ENCODE measurements around the gene BTBD9. TPM values are rescaled to one million over a fixed set of nuclear protein-coding genes. Genes with fewer than 3 reads are reported as not detected.

BTBD9 gene
- total RNA-seq, 1 experiment from 2014 or later = 8.9 TPM

DNA sequence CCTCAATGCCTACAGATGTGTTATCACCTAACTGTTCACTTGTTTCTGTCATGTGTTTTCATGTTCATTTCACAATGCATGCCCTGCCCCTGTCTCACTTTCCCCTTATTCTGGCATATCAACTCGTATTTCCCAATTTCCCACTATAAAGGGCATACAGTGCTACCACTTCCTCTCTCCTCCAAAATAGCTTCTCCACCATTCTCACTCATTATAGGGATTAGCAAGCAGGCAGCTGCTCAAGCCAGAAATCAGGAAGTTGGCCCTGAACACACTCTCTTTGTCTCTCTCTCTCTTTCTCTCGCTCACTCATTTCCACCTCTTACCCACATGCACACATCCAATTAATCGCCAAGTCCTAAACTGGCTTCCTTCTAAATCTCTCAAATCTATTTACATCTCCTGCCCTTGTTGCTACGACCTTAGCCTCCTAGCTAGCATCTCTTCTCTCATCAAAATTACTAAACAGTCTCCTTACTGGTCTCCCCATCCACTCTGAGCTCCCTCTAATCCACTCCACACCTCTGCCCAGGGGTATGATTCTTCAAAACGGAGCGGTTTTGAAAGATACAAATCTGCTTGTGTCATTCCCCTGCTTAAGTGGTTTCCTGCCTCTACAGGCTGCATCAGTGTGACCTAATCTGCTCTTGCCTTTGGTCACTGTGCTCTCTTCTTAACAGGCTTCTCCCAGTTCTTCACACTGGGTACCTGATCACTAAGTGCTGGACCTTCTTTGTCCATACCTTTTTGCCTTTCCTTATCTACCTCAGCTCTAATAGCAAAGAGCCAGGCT is 196.2 kb downstream of the BTBD9 start:
- 0 out of 2 replicates have a peak, but pooled peaks cover 2% of the 10 kb centered on the region for H3K27me3 Mint-ChIP-seq (ENCODE audit: low read depth)
- no peak for DNase-seq
- H3K4me1 Mint-ChIP-seq = peaks cover 5 to 6% of the 10 kb centered on the region in 2 experiments; a peak in 2 of 4 replicates
- no peak overlapping the region for H3K4me3 Mint-ChIP-seq
- H3K36me3 Mint-ChIP-seq (ENCODE audit: insufficient read depth in 1 of 3, low read depth in 3 of 3) = no peaks in the 10 kb centered on the region
- Histone ChIP-seq H2BK12ac (ENCODE audit: insufficient read length, low read depth, low read length) (no peak overlapping the region), H3K4ac (ENCODE audit: low read depth, low read length) (no peak overlapping the region), H4K5ac (ENCODE audit: insufficient read length, low read depth, low read length) (no peak overlapping the region), H3K4me2 (ENCODE audit: insufficient read depth, insufficient read length, low read length) (no peak overlapping the region), H3K23me2 (ENCODE audit: insufficient read length, low read depth, low read length, poor library complexity, severe bottlenecking) (no peaks in the 10 kb centered on the region), H2BK20ac (ENCODE audit: low read depth, low read length, poor library complexity, severe bottlenecking) (no peak overlapping the region), H3K9me3 (ENCODE audit: control insufficient read depth, low read depth, low read length) (no peaks in the 10 kb centered on the region), H3K56ac (ENCODE audit: insufficient read length, low read depth, low read length) (no peak overlapping the region), H4K91ac (ENCODE audit: insufficient read length, low read depth, low read length) (no peak overlapping the region), H2AFZ (ENCODE audit: low read length) (no peak overlapping the region), H2BK120ac (ENCODE audit: low read depth, low read length, poor library complexity, severe bottlenecking) (no peak overlapping the region), H3K4me1 (ENCODE audit: insufficient read depth, low read length) (no peaks in the 10 kb centered on the region), H3K18ac (ENCODE audit: insufficient read length, low read depth, low read length) (no peak overlapping the region), H4K20me1 (ENCODE audit: control insufficient read depth, insufficient read depth, insufficient read length) (no peaks in the 10 kb centered on the region), H4K8ac (replicated peaks; ENCODE audit: insufficient read length, low read depth, low read length) (no peak overlapping the region), H2AK5ac (ENCODE audit: insufficient read length, low read length) (no peak overlapping the region), H3K79me1 (ENCODE audit: insufficient read depth, low read depth, low read length, poor library complexity, severe bottlenecking) (no peaks in the 10 kb centered on the region), H3K14ac (ENCODE audit: insufficient read depth, low read length) (no peak overlapping the region), H3K9ac (ENCODE audit: extremely low read depth, insufficient read length, low read length) (no peak overlapping the region), H3K27ac (ENCODE audit: insufficient read length, low read depth, low read length) (no peak overlapping the region), H3T11ph (ENCODE audit: low read length) (no peak overlapping the region), H2BK5ac (ENCODE audit: insufficient read length, low read length) (no peak overlapping the region), H3K79me2 (ENCODE audit: insufficient read depth, low read length) (no peaks in the 10 kb centered on the region), H3K23ac (ENCODE audit: insufficient read length, low read depth, low read length) (no peak overlapping the region), H2BK15ac (ENCODE audit: low read depth, low read length) (no peak overlapping the region), H3K27me3 (ENCODE audit: insufficient read depth, low read length) (no peaks in the 10 kb centered on the region)
- WGBS (ENCODE audit: extremely low coverage, insufficient read length, low lambda C conversion rate) = 100% methylated on average over 1 of the region's 6 CpGs
- H3K9me3 Mint-ChIP-seq = no peaks in the 10 kb centered on the region
- no peak overlapping the region for H3K27ac Mint-ChIP-seq
- TF ChIP-seq, protein P1, sequence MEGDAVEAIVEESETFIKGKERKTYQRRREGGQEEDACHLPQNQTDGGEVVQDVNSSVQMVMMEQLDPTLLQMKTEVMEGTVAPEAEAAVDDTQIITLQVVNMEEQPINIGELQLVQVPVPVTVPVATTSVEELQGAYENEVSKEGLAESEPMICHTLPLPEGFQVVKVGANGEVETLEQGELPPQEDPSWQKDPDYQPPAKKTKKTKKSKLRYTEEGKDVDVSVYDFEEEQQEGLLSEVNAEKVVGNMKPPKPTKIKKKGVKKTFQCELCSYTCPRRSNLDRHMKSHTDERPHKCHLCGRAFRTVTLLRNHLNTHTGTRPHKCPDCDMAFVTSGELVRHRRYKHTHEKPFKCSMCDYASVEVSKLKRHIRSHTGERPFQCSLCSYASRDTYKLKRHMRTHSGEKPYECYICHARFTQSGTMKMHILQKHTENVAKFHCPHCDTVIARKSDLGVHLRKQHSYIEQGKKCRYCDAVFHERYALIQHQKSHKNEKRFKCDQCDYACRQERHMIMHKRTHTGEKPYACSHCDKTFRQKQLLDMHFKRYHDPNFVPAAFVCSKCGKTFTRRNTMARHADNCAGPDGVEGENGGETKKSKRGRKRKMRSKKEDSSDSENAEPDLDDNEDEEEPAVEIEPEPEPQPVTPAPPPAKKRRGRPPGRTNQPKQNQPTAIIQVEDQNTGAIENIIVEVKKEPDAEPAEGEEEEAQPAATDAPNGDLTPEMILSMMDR (conservative IDR thresholded peaks at IDR 0.05) = no peak

Measured in H9 (cell line).